Neural progenitor cell (in vitro differentiated cells): ENCODE results near the gene HNRNPLL. TPM values are rescaled to one million over a fixed set of nuclear protein-coding genes. Genes with fewer than 3 reads are reported as not detected.

Experiments
- DNase-seq: peaks from one replicate; pipeline ENCODE4 v3.0.0-alpha.2; 2016; ENCODE audit warnings: low spot score
- H2AFZ ChIP-seq: fragments of 200-600 bp; sonication (generic); replicated peaks from 2 replicates; pipeline ENCODE4 v1.6.1; 2016; ENCODE audit warnings: antibody characterized with exemption
- H3F3A ChIP-seq: fragments of 200-600 bp; sonication (generic); 2 replicates; pipeline ENCODE4 v1.6.1; 2016; ENCODE audit warnings: antibody characterized with exemption, low read depth
- H3K27ac ChIP-seq: fragments of 200-600 bp; sonication (generic); 2 replicates; pipeline ENCODE4 v1.5.1; 2016; ENCODE audit warnings: mild to moderate bottlenecking
- H3K27me3 ChIP-seq: fragments of 200-600 bp; sonication (generic); 2 replicates; pipeline ENCODE4 v1.6.1; 2016; ENCODE audit warnings: mild to moderate bottlenecking, moderate library complexity
- H3K36me3 ChIP-seq: fragments of 200-600 bp; sonication (generic); 2 replicates; pipeline ENCODE4 v1.5.1; 2016
- H3K4me1 ChIP-seq: fragments of 200-600 bp; sonication (generic); 2 replicates; pipeline ENCODE4 v1.6.1; 2016; ENCODE audit warnings: mixed run types
- H3K4me2 ChIP-seq: fragments of 200-600 bp; sonication (generic); 2 replicates; pipeline ENCODE4 v1.6.1; 2016
- H3K4me3 ChIP-seq: fragments of 200-600 bp; sonication (generic); 2 replicates; pipeline ENCODE4 v1.5.1; 2016
- H3K79me2 ChIP-seq: fragments of 200-600 bp; sonication (generic); 2 replicates; pipeline ENCODE4 v1.6.1; 2016; ENCODE audit warnings: low read depth
- H3K9ac ChIP-seq: fragments of 200-600 bp; sonication (generic); 2 replicates; pipeline ENCODE4 v1.6.1; 2016
- H3K9me3 ChIP-seq: fragments of 200-600 bp; sonication (generic); 2 replicates; pipeline ENCODE4 v1.5.1; 2016; ENCODE audit warnings: low read depth
- H4K20me1 ChIP-seq: fragments of 200-600 bp; sonication (generic); 2 replicates; pipeline ENCODE4 v1.6.1; 2016; ENCODE audit warnings: low read depth
- H3K27ac Mint-ChIP-seq: 3 replicates; pipeline ENCODE4 v1.8.0; 2021; ENCODE audit warnings: mixed read lengths
- H3K27me3 Mint-ChIP-seq: 2 replicates; pipeline ENCODE4 v1.8.0; 2022; ENCODE audit warnings: low read depth, mild to moderate bottlenecking, inconsistent platforms, moderate library complexity, mixed read lengths; ENCODE audit not compliant: insufficient read depth
- H3K36me3 Mint-ChIP-seq: 3 replicates; pipeline ENCODE4 v1.8.0; 2021; ENCODE audit warnings: mixed read lengths
- H3K4me1 Mint-ChIP-seq: 3 replicates; pipeline ENCODE4 v1.8.0; 2021; ENCODE audit warnings: mixed read lengths
- H3K4me3 Mint-ChIP-seq: 3 replicates; pipeline ENCODE4 v1.8.0; 2021; ENCODE audit warnings: mild to moderate bottlenecking, moderate library complexity, mixed read lengths
- H3K9me3 Mint-ChIP-seq: 3 replicates; pipeline ENCODE4 v1.8.0; 2020; ENCODE audit warnings: mixed read lengths
- CTCF ChIP-seq: fragments of 200-600 bp; sonication (generic); IDR thresholded peaks from 2 replicates; pipeline ENCODE4 v1.5.1; 2017; ENCODE audit warnings: antibody characterized with exemption, mild to moderate bottlenecking
- EZH2 ChIP-seq: fragments of 200-600 bp; sonication (generic); IDR thresholded peaks from 2 replicates; pipeline ENCODE4 v1.6.1; 2017; ENCODE audit warnings: antibody characterized with exemption, mild to moderate bottlenecking, moderate library complexity
- EZH2phosphoT487 ChIP-seq: fragments of 200-600 bp; sonication (generic); IDR thresholded peaks from 2 replicates; pipeline ENCODE4 v1.6.1; 2017; ENCODE audit warnings: antibody characterized with exemption
- total RNA-seq: library from RNA; depleted of rRNA; stranded (reverse); fragments of >200 nt; gene quantifications from 2 replicates; pipeline ENCODE4 v1.2.3, GENCODE V29; 2015; ENCODE audit warnings: low replicate concordance

HNRNPLL gene
- total RNA-seq, 1 donor from 2014 or later, result 109 TPM

- Histone ChIP-seq H3K4me2 (no peak overlapping the region), H3F3A (no peaks in the 10 kb centered on the region), H3K36me3 (no peaks in the 10 kb centered on the region), H3K27me3 (no peaks in the 10 kb centered on the region), H3K9ac (no peak overlapping the region), H2AFZ (no peak overlapping the region), H3K4me1 (no peaks in the 10 kb centered on the region), H3K79me2 (no peaks in the 10 kb centered on the region), H3K4me3 (no peak overlapping the region), H4K20me1 (no peaks in the 10 kb centered on the region), H3K9me3 (no peaks in the 10 kb centered on the region), H3K27ac (no peak overlapping the region)
- H3K27ac Mint-ChIP-seq, result no peak overlapping the region
- TF ChIP-seq CTCF (no peak), EZH2 (no peak), EZH2phosphoT487 (no peak)
- H3K27me3 Mint-ChIP-seq, result no peaks in the 10 kb centered on the region
- no peaks in the 10 kb centered on the region for H3K36me3 Mint-ChIP-seq
- DNase-seq, result no peak
- peaks cover 4% of the 10 kb centered on the region for H3K4me1 Mint-ChIP-seq
- H3K9me3 Mint-ChIP-seq, result no peaks in the 10 kb centered on the region
- no peak overlapping the region for H3K4me3 Mint-ChIP-seq
Observed at GRCh38 chr2:38622210-38622609, 19.5 kb upstream of the HNRNPLL start.

- no peak overlapping the region for H3K9ac ChIP-seq
- H3K4me1 Mint-ChIP-seq, result peaks cover 4% of the 10 kb centered on the region
- H3K4me1 ChIP-seq, result no peaks in the 10 kb centered on the region
- no peaks in the 10 kb centered on the region for H3F3A ChIP-seq
- H2AFZ ChIP-seq, result no peak overlapping the region
- no peak overlapping the region for H3K4me3 ChIP-seq
- no peak for TF ChIP-seq EZH2phosphoT487
- no peak for TF ChIP-seq EZH2
- no peak for TF ChIP-seq CTCF
- no peaks in the 10 kb centered on the region for H3K9me3 ChIP-seq
- H3K27ac ChIP-seq, result no peak overlapping the region
- no peaks in the 10 kb centered on the region for H3K36me3 ChIP-seq
- no peak overlapping the region for H3K27ac Mint-ChIP-seq
- H3K36me3 Mint-ChIP-seq, result no peaks in the 10 kb centered on the region
- no peaks in the 10 kb centered on the region for H3K9me3 Mint-ChIP-seq
- no peak overlapping the region for H3K4me3 Mint-ChIP-seq
- H3K4me2 ChIP-seq, result no peak overlapping the region
- no peaks in the 10 kb centered on the region for H3K79me2 ChIP-seq
- DNase-seq, result no peak
- H3K27me3 ChIP-seq, result no peaks in the 10 kb centered on the region
- H4K20me1 ChIP-seq, result no peaks in the 10 kb centered on the region
- no peaks in the 10 kb centered on the region for H3K27me3 Mint-ChIP-seq
Observed at GRCh38 chr2:38621018-38621417, 18.3 kb upstream of the HNRNPLL start.

GRCh38 chr2:38620282-38620977, 17.7 kb upstream of the HNRNPLL start:
- no peak for DNase-seq
- no peaks in the 10 kb centered on the region for H3K4me1 ChIP-seq

More at GRCh38 chr2:38620282-38620977, 17.7 kb upstream of the HNRNPLL start:
- no peaks in the 10 kb centered on the region for H3K36me3 ChIP-seq
- Mint-ChIP-seq H3K27ac (no peak overlapping the region), H3K4me1 (peaks cover 4% of the 10 kb centered on the region), H3K4me3 (no peak overlapping the region), H3K27me3 (no peaks in the 10 kb centered on the region), H3K9me3 (no peaks in the 10 kb centered on the region), H3K36me3 (no peaks in the 10 kb centered on the region)
- no peaks in the 10 kb centered on the region for H3K79me2 ChIP-seq
- H3F3A ChIP-seq, result no peaks in the 10 kb centered on the region
- no peak overlapping the region for H3K9ac ChIP-seq
- TF ChIP-seq EZH2 (no peak), EZH2phosphoT487 (no peak), CTCF (no peak)
- H3K9me3 ChIP-seq, result no peaks in the 10 kb centered on the region
- H3K4me2 ChIP-seq, result no peak overlapping the region
- no peak overlapping the region for H3K4me3 ChIP-seq
- H4K20me1 ChIP-seq, result no peaks in the 10 kb centered on the region
- H3K27me3 ChIP-seq, result no peaks in the 10 kb centered on the region
- H3K27ac ChIP-seq, result no peak overlapping the region
- H2AFZ ChIP-seq, result no peak overlapping the region
